GM21515 (cell line): Measurements from ENCODE around the gene HIGD2A.

Experiments
- ATAC-seq: cut with Tn5 transposase; IDR thresholded peaks from one replicate; pipeline ENCODE4 v1.9.1; 2021; ENCODE audit not compliant: unreplicated experiment

Gene HIGD2A

GRCh38 chr5:176388444-176389134 lies at the start of gene HIGD2A, which contains the start of gene NOP16:
Gene HIGD2A, plus strand, starts transcription at chr5:176388751. Its CDS starts 69 bp downstream, at chr5:176388820.
Gene NOP16, minus strand, starts transcription at chr5:176388598. Its CDS starts 59 bp downstream, at chr5:176388539.
- peak; percentile 85 for ATAC-seq

- ATAC-seq: no peak
These were observed 49.2 kb upstream of the HIGD2A start for GRCh38 chr5:176339304-176339703.

- ATAC-seq: no peak
These were observed 47.0 kb upstream of the HIGD2A start for GRCh38 chr5:176341325-176342157.

GRCh38 chr5:176342158-176342483 lies 46.4 kb upstream of the HIGD2A start:
- ATAC-seq: no peak

- no peak for ATAC-seq
These were observed 45.6 kb upstream of the HIGD2A start for GRCh38 chr5:176342766-176343458.

- ATAC-seq: no peak
These were observed 38.1 kb upstream of the HIGD2A start for GRCh38 chr5:176350416-176350815.

GRCh38 chr5:176352116-176352878 lies 36.3 kb upstream of the HIGD2A start:
- ATAC-seq: no peak

- no peak for ATAC-seq
These were observed 35.0 kb upstream of the HIGD2A start for GRCh38 chr5:176353533-176353932.

- ATAC-seq: no peak
These were observed 33.0 kb upstream of the HIGD2A start for GRCh38 chr5:176355400-176356178.

GRCh38 chr5:176356179-176356566 lies 32.4 kb upstream of the HIGD2A start:
- no peak for ATAC-seq

- ATAC-seq: no peak
These were observed 28.9 kb upstream of the HIGD2A start for GRCh38 chr5:176359658-176360057.

GRCh38 chr5:176360894-176361436 lies 27.6 kb upstream of the HIGD2A start:
- no peak for ATAC-seq

- peak; percentile 83 for ATAC-seq
These were observed 26.9 kb upstream of the HIGD2A start, which contains the start of gene KIAA1191 for GRCh38 chr5:176361437-176362232. Gene KIAA1191, minus strand, starts transcription at chr5:176361764. Its CDS starts 2,256 bp downstream, at chr5:176359508.

GRCh38 chr5:176362233-176362490 lies 26.4 kb upstream of the HIGD2A start:
- ATAC-seq: peak; percentile 15

- no peak for ATAC-seq
These were observed 23.7 kb upstream of the HIGD2A start for GRCh38 chr5:176364765-176365350.

- ATAC-seq: peak; percentile 36
These were observed 23.0 kb upstream of the HIGD2A start, which contains the start of gene ARL10 for GRCh38 chr5:176365351-176366231. Gene ARL10, plus strand, starts transcription at chr5:176365487. Its CDS starts 77 bp downstream, at chr5:176365564.

- no peak for ATAC-seq
These were observed 22.2 kb upstream of the HIGD2A start for GRCh38 chr5:176366232-176366894.
